GM21423 (cell line): ENCODE measurements around the gene ZNF638.
"Not testable (repeated sequence)": the region's sequence is repeated elsewhere in the genome, so short reads cannot be mapped to it uniquely, and the experiment has no call there.

Experiments
- ATAC-seq: cut with Tn5 transposase; IDR thresholded peaks from one replicate; pipeline ENCODE4 v1.9.1; 2021; ENCODE audit warnings: mild to moderate bottlenecking, moderate library complexity; ENCODE audit not compliant: unreplicated experiment

Gene ZNF638

GRCh38 chr2:71395471-71395870, 63.9 kb downstream of the ZNF638 start:
- ATAC-seq: no peak

GRCh38 chr2:71402427-71402826, 70.8 kb downstream of the ZNF638 start:
- ATAC-seq: no peak

- no peak for ATAC-seq
Measured at GRCh38 chr2:71409611-71410010, 78.0 kb downstream of the ZNF638 start.

- ATAC-seq: no peak
Measured at GRCh38 chr2:71410696-71411095, 79.1 kb downstream of the ZNF638 start.

GRCh38 chr2:71416866-71417265, 85.3 kb downstream of the ZNF638 start:
- not testable (repeated sequence) for ATAC-seq

- no peak for ATAC-seq
Measured at GRCh38 chr2:71417300-71418202, 86.0 kb downstream of the ZNF638 start.

- no peak for ATAC-seq
Measured at GRCh38 chr2:71419145-71419544, 87.6 kb downstream of the ZNF638 start.

- ATAC-seq: no peak
Measured at GRCh38 chr2:71419976-71420375, 88.4 kb downstream of the ZNF638 start.

GRCh38 chr2:71422786-71423185, 91.2 kb downstream of the ZNF638 start:
- no peak for ATAC-seq

- ATAC-seq: no peak
Measured at GRCh38 chr2:71423817-71424420, 92.3 kb downstream of the ZNF638 start.

GRCh38 chr2:71426721-71427120, 95.1 kb downstream of the ZNF638 start:
- ATAC-seq: no peak

- no peak for ATAC-seq
Measured at GRCh38 chr2:71428472-71429383, 97.1 kb downstream of the ZNF638 start.

- ATAC-seq: not testable (repeated sequence)
Measured at GRCh38 chr2:71445142-71445541, 113.6 kb downstream of the ZNF638 start.

- ATAC-seq: no peak
Measured at GRCh38 chr2:71446505-71446904, 114.9 kb downstream of the ZNF638 start.

- no peak for ATAC-seq
Measured at GRCh38 chr2:71449343-71449742, 117.8 kb downstream of the ZNF638 start.

GRCh38 chr2:71451705-71452104, 120.1 kb downstream of the ZNF638 start:
- no peak for ATAC-seq

GRCh38 chr2:71452565-71452964, 121.0 kb downstream of the ZNF638 start:
- ATAC-seq: no peak

- ATAC-seq: no peak
Measured at GRCh38 chr2:71453404-71454220, 122.0 kb downstream of the ZNF638 start, which contains the start of gene DYSF. TSS of gene DYSF (plus strand) at chr2:71453561.

GRCh38 chr2:71454221-71455010, 122.8 kb downstream of the ZNF638 start:
- no peak for ATAC-seq
